GM19372 (cell line): Measurements from ENCODE around the gene CYTH3.
"Not testable (repeated sequence)": the region's sequence is repeated elsewhere in the genome, so short reads cannot be mapped to it uniquely, and the experiment has no call there.

Source experiments
- ATAC-seq: cut with Tn5 transposase; IDR thresholded peaks from one replicate; pipeline ENCODE4 v1.9.1; 2021; ENCODE audit warnings: mild to moderate bottlenecking, low read depth, moderate library complexity; ENCODE audit not compliant: unreplicated experiment

CYTH3 gene

GRCh38 chr7:6272481-6273323 is at the start of gene CYTH3:
Gene CYTH3, minus strand, starts transcription at chr7:6272624. Its CDS starts 117 bp downstream, at chr7:6272507.
- ATAC-seq: peak; percentile 78

- ATAC-seq: no peak
Observed at GRCh38 chr7:6320791-6321190, 48.4 kb upstream of the CYTH3 start.

- no peak for ATAC-seq
Observed at GRCh38 chr7:6317797-6318438, 45.5 kb upstream of the CYTH3 start.

- ATAC-seq: no peak
Observed at GRCh38 chr7:6316226-6316625, 43.8 kb upstream of the CYTH3 start.

GRCh38 chr7:6315746-6316145 is 43.3 kb upstream of the CYTH3 start:
- no peak for ATAC-seq

- no peak for ATAC-seq
Observed at GRCh38 chr7:6310271-6310993, 38.0 kb upstream of the CYTH3 start.

- no peak for ATAC-seq
Observed at GRCh38 chr7:6307762-6308161, 35.3 kb upstream of the CYTH3 start.

GRCh38 chr7:6306471-6306870 is 34.0 kb upstream of the CYTH3 start:
- ATAC-seq: no peak

GRCh38 chr7:6305330-6305729 is 32.9 kb upstream of the CYTH3 start:
- no peak for ATAC-seq

- ATAC-seq: not testable (repeated sequence)
Observed at GRCh38 chr7:6301446-6301845, 29.0 kb upstream of the CYTH3 start.

- ATAC-seq: no peak
Observed at GRCh38 chr7:6299774-6300173, 27.4 kb upstream of the CYTH3 start.

GRCh38 chr7:6294839-6295238 is 22.4 kb upstream of the CYTH3 start:
- no peak for ATAC-seq

GRCh38 chr7:6293202-6293601 is 20.8 kb upstream of the CYTH3 start:
- no peak for ATAC-seq

- ATAC-seq: not testable (repeated sequence)
Observed at GRCh38 chr7:6291941-6292340, 19.5 kb upstream of the CYTH3 start.

GRCh38 chr7:6291531-6291930 is 19.1 kb upstream of the CYTH3 start:
- ATAC-seq: no peak

GRCh38 chr7:6290319-6290741 is 17.9 kb upstream of the CYTH3 start:
- ATAC-seq: no peak

GRCh38 chr7:6288270-6288860 is 15.9 kb upstream of the CYTH3 start:
- ATAC-seq: no peak

- ATAC-seq: no peak
Observed at GRCh38 chr7:6286486-6286885, 14.1 kb upstream of the CYTH3 start.

GRCh38 chr7:6284461-6285360 is 12.3 kb upstream of the CYTH3 start:
- no peak for ATAC-seq

- no peak for ATAC-seq
Observed at GRCh38 chr7:6284055-6284400, 11.6 kb upstream of the CYTH3 start.
